GM12878 (cell line): ENCODE data around the gene ALKBH8. TPM values are rescaled to one million over a fixed set of nuclear protein-coding genes. Genes with fewer than 3 reads are reported as not detected.

ENCODE experiments used
- ATAC-seq: fragments of 200-7000 bp; cut with Tn5 transposase; 3 replicates; pipeline ENCODE4 v1.9.1; 2020; ENCODE audit warnings: mild to moderate bottlenecking, moderate library complexity
- BruUV-seq: library from RNA; stranded (reverse); fragments of 400-500 nt; replicated peaks from 2 replicates; lab custom pipeline; 2021; lab: Mats Ljungman, UMichigan
- CTCF ChIA-PET: fragments of 300-600 bp; sonication (Branson Sonifier 250); formaldehyde crosslinking; extraction: SDS; loops from one replicate; lab custom pipeline; 2021; ENCODE audit warnings: inconsistent platforms; lab: Yijun Ruan, JAX
- POLR2A ChIA-PET: fragments of 350-600 bp; formaldehyde crosslinking; extraction: SDS; loops from one replicate; lab custom pipeline; 2021; ENCODE audit warnings: inconsistent platforms; lab: Charles Lee
- RAD21 ChIA-PET: fragments of 300-600 bp; sonication (Branson Sonifier 250); formaldehyde crosslinking; loops from one replicate; lab custom pipeline; 2023; ENCODE audit warnings: antibody characterized with exemption; ENCODE audit not compliant: unreplicated experiment; lab: Charles Lee
- SMC1A ChIA-PET: fragments of 300-600 bp; sonication (Branson Sonifier 250); formaldehyde crosslinking; loops from one replicate; lab custom pipeline; 2023; ENCODE audit not compliant: unreplicated experiment, uncharacterized antibody; lab: Charles Lee
- DNase-seq: peaks from one replicate; pipeline ENCODE4 v3.0.0-alpha.2; 2011; ENCODE audit warnings: low read depth, low spot score
- FAIRE-seq: peaks from 3 replicates; lab custom pipeline; 2011; peaks lifted over from hg19 to GRCh38; lab: Jason Lieb, UNC
- H2AFZ ChIP-seq: 2 replicates; pipeline ENCODE4 v1.6.0; 2011; ENCODE audit warnings: low read depth, low read length, control low read depth; ENCODE audit not compliant: control insufficient read depth
- H3K27ac ChIP-seq: 2 replicates; pipeline ENCODE4 v1.5.1; 2011; ENCODE audit warnings: control low read depth; ENCODE audit not compliant: control insufficient read depth, insufficient read depth
- H3K27me3 ChIP-seq, 2 experiments: replicated peaks in 1 of 2; 2 replicates each; pipeline versions ENCODE4 v1.6.0 to v1.6.1; 2011; ENCODE audit warnings: low read length in 1 of 2; ENCODE audit not compliant: control insufficient read depth in 2 of 2, insufficient read depth in 2 of 2
- H3K36me3 ChIP-seq, 2 experiments: 2 replicates each; pipeline ENCODE4 v1.5.1; 2011; ENCODE audit warnings: low read length in 1 of 2; ENCODE audit not compliant: control insufficient read depth in 2 of 2, insufficient read depth in 2 of 2
- H3K4me1 ChIP-seq: 2 replicates; pipeline ENCODE4 v1.6.1; 2011; ENCODE audit warnings: mild to moderate bottlenecking, low read length, moderate library complexity, mixed read lengths; ENCODE audit not compliant: control insufficient read depth, insufficient read depth
- H3K4me2 ChIP-seq: 2 replicates; pipeline ENCODE4 v1.6.0; 2011; ENCODE audit warnings: control low read depth; ENCODE audit not compliant: control insufficient read depth, insufficient read depth
- H3K4me3 ChIP-seq: fragments of 200-600 bp; sonication (generic); 2 replicates; pipeline ENCODE4 v1.5.1; 2016
- H3K79me2 ChIP-seq: 2 replicates; pipeline ENCODE4 v1.6.0; 2011; ENCODE audit warnings: low read length; ENCODE audit not compliant: control insufficient read depth, insufficient read depth
- H3K9ac ChIP-seq: 2 replicates; pipeline ENCODE4 v1.8.0; 2011; ENCODE audit warnings: low read length, control low read depth, mixed read lengths; ENCODE audit not compliant: control insufficient read depth, insufficient read depth
- H3K9me3 ChIP-seq: replicated peaks from 3 replicates; pipeline ENCODE4 v1.5.1; 2011; ENCODE audit warnings: mild to moderate bottlenecking, low read length; ENCODE audit not compliant: control insufficient read depth, insufficient read depth
- H4K20me1 ChIP-seq: 2 replicates; pipeline ENCODE4 v1.6.0; 2011; ENCODE audit not compliant: control insufficient read depth, insufficient read depth
- CTCF ChIP-seq, 3 experiments: IDR thresholded peaks in 2 of 3; conservative IDR thresholded peaks in 1 of 3; 2 replicates each; pipeline ENCODE4 v1.5.1; 2011; ENCODE audit warnings: low read depth in 3 of 3, low read length in 3 of 3, mild to moderate bottlenecking in 3 of 3, control low read depth in 2 of 3, moderate library complexity in 2 of 3, inconsistent platforms in 1 of 3, mixed read lengths in 1 of 3; ENCODE audit not compliant: control insufficient read depth in 2 of 3, insufficient read depth in 1 of 3; ENCODE audit errors: extremely low read depth in 1 of 3
- NR2F1 ChIP-seq: fragments of 450-650 bp; conservative IDR thresholded peaks from 2 replicates; pipeline ENCODE4 v1.6.1; 2017; ENCODE audit warnings: mild to moderate bottlenecking
- WGBS: methylation state at CpG from one replicate; pipeline ENCODE4 v1.1.6; 2016; ENCODE audit warnings: low lambda C conversion rate; ENCODE audit not compliant: insufficient replicate concordance, insufficient coverage; ENCODE audit errors: missing lambda C conversion rate; 5-methylcytosine and 5-hydroxymethylcytosine counted together
- in situ Hi-C: fragments of 300-500 bp; cut with MboI; formaldehyde crosslinking; loops from 9 replicates; pipeline ENCODE4 v1.14.3; 2018; ENCODE audit warnings: mixed read lengths
- intact Hi-C: fragments of 100-400 bp; cut with micrococcal nuclease; formaldehyde crosslinking; loops from one replicate; pipeline ENCODE4 v1.14.2; 2022; ENCODE audit not compliant: unreplicated experiment
- polyA plus RNA-seq, 11 experiments: library from polyadenylated mRNA; depleted of rRNA in 4 of 11; unstranded in 6 of 11; stranded (reverse) in 5 of 11; fragments of >200 nt; fragmentation: Nextera tagmentation in 4 of 11; fragmentation: Illumina TruSeq in 1 of 11; extraction: Ambion mirVana in 4 of 11; extraction: Trizol in 1 of 11; gene quantifications; 1 replicate in 1 of 11; 2 replicates in 10 of 11; pipeline versions ENCODE4 v1.2.1 to v1.2.3, GENCODE V29; 2011 to 2016; ENCODE audit warnings: inconsistent platforms in 2 of 11, missing spikeins in 2 of 11, low read depth in 1 of 11
- total RNA-seq, 4 experiments: library from RNA; depleted of rRNA in 3 of 4; stranded (reverse); fragments of >200 nt in 3 of 4; fragmentation: Illumina TruSeq in 1 of 4; extraction: Trizol in 1 of 4; gene quantifications; 2 replicates each; pipeline versions ENCODE4 v1.2.1 to v1.2.3, GENCODE V29; 2013 to 2021
- TF ChIP-seq, protein P1 (sequence below): IDR thresholded peaks from 2 replicates; pipeline ENCODE4 v1.6.1; 2012; ENCODE audit warnings: low read depth, low read length, improper control_type of control experiment
- TF ChIP-seq, protein P2 (sequence below): fragments of 450-650 bp; IDR thresholded peaks from 2 replicates; pipeline ENCODE4 v1.6.1; 2017; ENCODE audit warnings: mild to moderate bottlenecking, low read depth, inconsistent platforms; ENCODE audit not compliant: poor library complexity, severe bottlenecking

ALKBH8 gene
- total and polyA plus RNA-seq, 10 of the 15 experiments (the other 5 are each of a cell fraction or from before 2014, with no cell fraction given): 4.6 to 13.1 (median 9.5) TPM

- RAD21 ChIA-PET: interaction anchor here (1.2 kb wide), 1 partner anchor 10 kb away, joined by 3 read pairs; no protein-coding TSS in a partner anchor
- H3K36me3 ChIP-seq: no peaks in the 10 kb centered on the region
- 0 out of 6 replicates have a peak, but pooled peaks have one; percentile 2 to 14 (median 13) for TF ChIP-seq CTCF (IDR thresholded peaks at IDR 0.05 in 2 of 3, conservative IDR thresholded peaks at IDR 0.05 in 1 of 3; ENCODE audit: control insufficient read depth in 2 of 3, extremely low read depth in 1 of 3, insufficient read depth in 1 of 3, low read depth in 3 of 3, low read length in 3 of 3)
- TF ChIP-seq, protein P1, sequence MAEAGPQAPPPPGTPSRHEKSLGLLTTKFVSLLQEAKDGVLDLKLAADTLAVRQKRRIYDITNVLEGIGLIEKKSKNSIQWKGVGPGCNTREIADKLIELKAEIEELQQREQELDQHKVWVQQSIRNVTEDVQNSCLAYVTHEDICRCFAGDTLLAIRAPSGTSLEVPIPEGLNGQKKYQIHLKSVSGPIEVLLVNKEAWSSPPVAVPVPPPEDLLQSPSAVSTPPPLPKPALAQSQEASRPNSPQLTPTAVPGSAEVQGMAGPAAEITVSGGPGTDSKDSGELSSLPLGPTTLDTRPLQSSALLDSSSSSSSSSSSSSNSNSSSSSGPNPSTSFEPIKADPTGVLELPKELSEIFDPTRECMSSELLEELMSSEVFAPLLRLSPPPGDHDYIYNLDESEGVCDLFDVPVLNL: no peak
- no peak for TF ChIP-seq NR2F1
- TF ChIP-seq, protein P2, sequence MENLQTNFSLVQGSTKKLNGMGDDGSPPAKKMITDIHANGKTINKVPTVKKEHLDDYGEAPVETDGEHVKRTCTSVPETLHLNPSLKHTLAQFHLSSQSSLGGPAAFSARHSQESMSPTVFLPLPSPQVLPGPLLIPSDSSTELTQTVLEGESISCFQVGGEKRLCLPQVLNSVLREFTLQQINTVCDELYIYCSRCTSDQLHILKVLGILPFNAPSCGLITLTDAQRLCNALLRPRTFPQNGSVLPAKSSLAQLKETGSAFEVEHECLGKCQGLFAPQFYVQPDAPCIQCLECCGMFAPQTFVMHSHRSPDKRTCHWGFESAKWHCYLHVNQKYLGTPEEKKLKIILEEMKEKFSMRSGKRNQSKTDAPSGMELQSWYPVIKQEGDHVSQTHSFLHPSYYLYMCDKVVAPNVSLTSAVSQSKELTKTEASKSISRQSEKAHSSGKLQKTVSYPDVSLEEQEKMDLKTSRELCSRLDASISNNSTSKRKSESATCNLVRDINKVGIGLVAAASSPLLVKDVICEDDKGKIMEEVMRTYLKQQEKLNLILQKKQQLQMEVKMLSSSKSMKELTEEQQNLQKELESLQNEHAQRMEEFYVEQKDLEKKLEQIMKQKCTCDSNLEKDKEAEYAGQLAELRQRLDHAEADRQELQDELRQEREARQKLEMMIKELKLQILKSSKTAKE: no peak
- TF ChIP-seq, all 136 proteins: peak for 1
- Histone ChIP-seq H3K4me2 (no peak overlapping the region), H3K9ac (no peak overlapping the region), H3K79me2 (no peaks in the 10 kb centered on the region), H2AFZ (no peak overlapping the region), H3K4me1 (no peaks in the 10 kb centered on the region), H3K27ac (no peak overlapping the region), H3K27me3 (peaks cover 0 to 2% of the 10 kb centered on the region in 2 experiments; a peak in 1 of 4 replicates), H4K20me1 (no peaks in the 10 kb centered on the region), H3K4me3 (no peak overlapping the region), H3K9me3 (no peaks in the 10 kb centered on the region)
- no TSS peak for BruUV-seq
- ChIA-PET POLR2A (no interaction called here), CTCF (interaction anchor here (1.1 to 2.2 kb wide), 4 partner anchors 10 to 83 kb away, joined by 3 to 7 read pairs (median 4); no protein-coding TSS in a partner anchor), SMC1A (interaction anchor here (1.4 kb wide), 1 partner anchor 25 kb away, joined by 3 read pairs; no protein-coding TSS in a partner anchor)
- FAIRE-seq (no peak), DNase-seq (no peak), ATAC-seq (0 out of 3 replicates have a peak, but pooled peaks have one; percentile 21)
- intact Hi-C loops: no loop called here
- in situ Hi-C loops: no loop called here
- WGBS: 58% methylated on average over 3 of the region's 3 CpGs
Observed at GRCh38 chr11:107606141-107606540, 40.6 kb upstream of the ALKBH8 start.
